Measurements from ENCODE around the gene QSOX1.

Gene QSOX1

GRCh38 chr1:180213401-180214170, 58.9 kb downstream of the QSOX1 start:
- DNase-seq (ENCODE audit: low read depth) = no peak

DNA sequence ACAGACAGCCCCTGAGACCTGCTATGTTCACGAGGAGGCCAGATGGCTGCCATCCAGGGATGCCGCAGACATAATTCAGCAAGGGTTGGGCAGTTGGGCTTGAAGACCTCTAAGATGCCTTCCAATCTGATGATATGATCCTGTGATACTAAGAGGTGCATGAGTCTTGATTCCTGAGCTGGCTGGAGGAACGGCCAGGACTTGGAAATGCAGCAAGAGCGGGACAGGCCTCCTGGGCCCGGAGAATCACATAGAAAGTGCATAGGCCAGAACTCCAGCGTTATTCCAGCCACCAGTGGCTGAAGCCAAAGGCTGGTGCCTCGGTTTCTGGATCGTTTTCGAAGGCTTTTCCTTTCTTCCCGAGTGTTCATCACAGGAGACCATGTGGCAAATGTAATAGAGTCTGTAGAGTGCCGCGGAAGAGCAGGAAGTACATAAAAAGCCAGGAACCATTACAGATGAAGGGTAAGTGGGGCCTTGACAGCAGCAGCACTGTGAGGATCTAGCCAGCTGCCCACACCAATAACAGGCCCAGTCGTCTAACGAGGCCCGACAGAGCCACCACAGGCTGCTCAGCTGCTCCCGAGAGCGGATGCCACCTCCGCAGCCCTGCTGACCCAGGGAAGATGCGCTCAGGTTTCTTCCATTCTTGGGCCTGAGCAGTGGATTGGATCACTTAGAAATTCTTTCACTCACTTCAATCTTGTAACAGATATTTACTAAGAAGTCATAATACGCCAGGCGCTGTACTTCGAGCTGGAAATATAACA, 61.4 kb downstream of the QSOX1 start:
- DNase-seq (ENCODE audit: low read depth) = no peak

GRCh38 chr1:180217006-180217405, 62.3 kb downstream of the QSOX1 start:
- no peak for DNase-seq (ENCODE audit: low read depth)

DNA sequence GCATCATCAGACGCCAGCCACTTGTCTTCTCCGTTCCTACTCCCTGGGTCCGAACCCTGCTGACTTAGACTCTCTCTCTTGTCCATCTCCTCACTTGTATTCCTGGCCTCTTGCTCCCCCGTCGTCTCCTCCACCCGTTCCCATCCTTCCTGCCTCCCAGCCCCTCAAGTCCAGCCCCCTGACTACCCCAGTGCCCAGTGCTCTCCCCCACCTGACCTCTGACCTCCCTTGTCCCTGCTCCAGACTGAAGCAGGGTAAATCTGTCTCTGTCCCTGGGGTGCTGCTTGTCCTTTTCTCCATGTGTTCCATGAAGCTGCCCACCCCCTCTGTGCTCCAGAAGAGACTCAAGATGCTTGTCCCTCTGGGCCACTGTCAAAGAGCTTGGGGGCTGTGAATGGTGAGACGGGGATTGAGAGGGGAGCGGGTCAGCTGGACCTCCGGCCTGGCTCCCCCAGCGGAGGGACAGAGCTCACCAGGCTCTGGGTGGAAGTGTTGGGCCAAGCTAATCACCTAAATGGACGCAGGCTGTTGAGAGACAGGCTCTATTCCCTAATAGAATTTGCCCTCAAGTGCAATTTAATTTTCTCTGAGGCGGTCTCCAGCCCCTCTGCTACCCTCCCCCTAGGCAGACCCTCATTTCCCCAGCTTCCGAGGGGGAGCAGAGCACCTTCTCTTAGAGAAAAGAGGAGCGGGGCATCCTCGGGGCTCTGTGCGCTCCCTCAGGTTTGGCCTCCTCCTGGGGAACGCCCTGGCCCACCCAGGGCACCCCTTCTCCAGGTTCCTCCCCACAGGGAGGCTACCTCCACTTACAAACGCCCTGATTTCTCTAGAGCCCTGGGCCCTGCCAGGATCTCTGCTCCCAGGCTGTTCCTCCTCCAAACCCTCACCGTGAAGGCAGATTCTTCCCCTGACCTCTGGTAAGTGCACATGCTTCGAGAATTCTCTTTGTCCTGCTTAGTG, 64.4 kb downstream of the QSOX1 start:
- DNase-seq (ENCODE audit: low read depth) = no peak

DNA sequence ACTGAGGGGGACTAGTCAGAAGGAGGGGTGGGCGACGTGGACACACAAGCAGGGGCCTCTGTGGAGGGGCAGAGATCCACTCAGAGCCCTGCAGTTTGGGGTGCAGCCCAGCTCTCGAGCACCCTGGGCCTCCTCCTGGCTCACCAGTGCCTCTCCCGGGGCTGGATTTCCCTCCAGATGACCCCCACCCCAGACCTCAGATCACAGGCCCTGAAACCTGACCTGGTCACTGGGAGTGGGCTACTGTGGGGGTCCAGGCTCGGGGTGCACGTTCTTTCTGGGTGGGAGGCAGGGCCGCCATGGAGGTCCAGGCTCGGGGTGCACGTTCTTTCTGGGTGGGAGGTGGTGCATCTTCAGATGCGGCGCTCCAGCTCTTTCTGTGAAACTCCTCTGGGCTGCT, 65.1 kb downstream of the QSOX1 start:
- no peak for DNase-seq (ENCODE audit: low read depth)

GRCh38 chr1:180221462-180221861, 66.8 kb downstream of the QSOX1 start:
- DNase-seq (ENCODE audit: low read depth) = no peak

GRCh38 chr1:180224902-180225301, 70.2 kb downstream of the QSOX1 start:
- no peak for DNase-seq (ENCODE audit: low read depth)

DNA sequence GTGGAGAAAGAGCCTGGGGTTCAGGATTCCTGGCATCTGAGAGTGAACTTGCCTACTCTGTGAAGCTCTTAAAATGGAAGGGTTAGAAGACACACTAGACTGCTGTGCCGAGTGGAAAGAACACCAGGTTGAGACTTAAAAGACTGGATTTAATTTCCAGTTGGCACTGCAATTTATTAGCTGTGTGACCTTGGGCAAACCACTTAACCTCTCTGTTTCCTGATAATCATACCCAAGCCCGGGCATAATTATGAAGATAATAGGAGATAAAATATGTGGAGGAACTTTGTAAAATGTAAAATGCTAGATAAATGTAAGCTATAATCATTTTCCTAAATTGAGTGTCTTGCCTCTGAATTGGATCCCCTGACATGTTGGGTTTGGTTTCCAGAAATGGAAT, 70.7 kb downstream of the QSOX1 start:
- DNase-seq (ENCODE audit: low read depth) = no peak

DNA sequence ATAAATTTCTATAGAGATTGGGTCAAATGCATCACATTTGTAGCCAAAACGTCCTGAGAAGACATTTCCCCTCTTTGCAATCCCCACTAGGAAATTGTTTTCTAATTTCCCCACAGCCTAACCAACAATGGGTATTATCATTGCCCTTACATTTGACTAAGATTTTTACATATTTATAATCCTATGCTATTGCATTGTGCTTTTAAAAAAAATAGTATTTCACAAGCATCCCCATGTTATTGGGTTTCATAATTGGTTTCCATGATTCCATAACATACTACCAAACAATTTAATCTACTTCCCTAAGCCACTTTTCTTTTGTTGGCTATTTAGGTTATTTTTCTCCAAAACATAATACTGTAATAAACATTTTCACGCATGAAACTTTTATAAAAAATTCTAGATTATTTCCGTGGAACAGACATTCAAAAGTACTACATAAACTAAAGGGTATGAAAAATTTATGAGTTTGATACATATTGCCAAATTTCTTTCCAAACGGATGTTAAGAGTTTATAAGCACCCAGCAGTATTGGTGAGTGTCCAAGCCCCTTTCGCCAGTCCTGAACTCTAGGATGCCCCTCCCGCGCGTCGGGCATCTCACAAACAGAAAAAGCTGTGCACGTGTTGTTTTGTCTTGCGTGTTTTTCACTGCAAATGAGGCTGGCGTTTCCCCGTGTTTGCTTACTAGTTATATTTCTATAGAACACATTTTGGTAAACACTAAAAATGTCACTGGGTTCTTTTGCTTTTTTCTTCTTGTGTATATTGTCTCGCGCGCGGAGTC, 73.4 kb downstream of the QSOX1 start:
- DNase-seq (ENCODE audit: low read depth) = no peak

DNA sequence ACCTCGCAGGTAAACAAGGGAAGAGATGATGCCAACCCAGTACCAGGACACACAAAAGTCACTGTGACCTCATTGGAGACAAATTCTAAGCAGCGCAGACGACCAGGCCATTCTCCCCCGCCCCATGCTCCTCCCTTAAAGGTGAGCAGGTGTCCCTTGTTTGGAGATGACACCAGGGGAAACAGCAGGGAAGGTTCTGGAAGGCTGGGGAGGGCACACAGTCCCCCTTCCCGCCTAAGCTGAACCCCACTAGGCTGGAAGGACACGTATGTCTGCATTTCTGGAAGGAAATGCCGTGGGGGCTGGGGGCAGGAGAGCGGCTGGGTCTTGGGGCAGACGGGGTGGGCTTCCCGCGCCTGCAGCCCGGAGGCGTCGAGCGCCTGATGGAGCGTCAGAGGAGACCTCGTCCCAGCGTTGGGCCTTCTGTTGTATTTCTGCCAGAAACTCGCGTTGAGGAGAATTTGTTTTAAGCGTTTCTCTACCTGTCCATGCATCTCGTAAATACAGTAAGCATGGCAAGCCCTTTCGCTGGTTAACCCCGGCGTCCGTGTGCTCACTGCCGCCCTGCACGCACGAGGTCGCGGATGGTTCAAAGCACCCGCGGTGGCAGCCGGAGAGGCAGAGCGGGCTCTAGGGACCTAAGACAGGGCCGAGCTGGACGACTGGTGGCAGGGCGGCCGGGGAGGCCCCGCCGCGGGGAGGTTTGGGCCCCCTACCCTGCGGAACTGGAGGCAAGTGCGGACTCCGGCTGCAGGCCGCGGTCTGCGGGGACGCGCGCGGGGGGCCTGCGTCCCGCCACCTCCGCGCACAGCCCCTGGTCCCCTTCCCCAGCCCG, 74.2 kb downstream of the QSOX1 start:
- no peak for DNase-seq (ENCODE audit: low read depth)

GRCh38 chr1:180229483-180230415, 75.1 kb downstream of the QSOX1 start, which contains the start of gene LHX4:
TSS of gene LHX4 (plus strand) at chr1:180230264. CDS start at chr1:180230530, 266 bp downstream.
- DNase-seq (ENCODE audit: low read depth) = no peak

GRCh38 chr1:180230416-180230790, 75.7 kb downstream of the QSOX1 start:
- DNase-seq (ENCODE audit: low read depth) = no peak

- no peak for DNase-seq (ENCODE audit: low read depth)
Observed at GRCh38 chr1:180230791-180231505, 76.3 kb downstream of the QSOX1 start.

DNA sequence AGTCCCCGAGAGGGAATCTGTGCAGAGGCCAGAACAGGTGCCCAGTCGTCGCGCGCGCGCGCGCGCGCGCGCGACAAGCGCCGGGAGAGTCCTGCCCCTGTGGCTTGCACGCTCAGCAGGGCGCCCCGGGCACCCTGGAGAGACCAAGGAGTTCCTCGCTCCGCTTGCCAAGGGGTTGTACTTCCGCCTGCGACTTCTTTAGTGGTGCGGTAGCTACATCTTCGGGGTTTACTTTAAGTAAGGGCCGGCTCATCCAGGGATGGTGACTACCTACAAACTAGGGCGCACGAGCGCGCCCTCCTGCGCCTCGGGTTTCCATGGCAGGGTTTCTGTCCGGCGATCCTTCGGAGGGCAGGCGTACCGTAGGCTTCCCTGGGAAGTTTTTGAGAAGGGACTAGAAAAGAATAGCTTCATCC, 76.8 kb downstream of the QSOX1 start:
- no peak for DNase-seq (ENCODE audit: low read depth)

GRCh38 chr1:180231936-180232335, 77.3 kb downstream of the QSOX1 start:
- no peak for DNase-seq (ENCODE audit: low read depth)

DNA sequence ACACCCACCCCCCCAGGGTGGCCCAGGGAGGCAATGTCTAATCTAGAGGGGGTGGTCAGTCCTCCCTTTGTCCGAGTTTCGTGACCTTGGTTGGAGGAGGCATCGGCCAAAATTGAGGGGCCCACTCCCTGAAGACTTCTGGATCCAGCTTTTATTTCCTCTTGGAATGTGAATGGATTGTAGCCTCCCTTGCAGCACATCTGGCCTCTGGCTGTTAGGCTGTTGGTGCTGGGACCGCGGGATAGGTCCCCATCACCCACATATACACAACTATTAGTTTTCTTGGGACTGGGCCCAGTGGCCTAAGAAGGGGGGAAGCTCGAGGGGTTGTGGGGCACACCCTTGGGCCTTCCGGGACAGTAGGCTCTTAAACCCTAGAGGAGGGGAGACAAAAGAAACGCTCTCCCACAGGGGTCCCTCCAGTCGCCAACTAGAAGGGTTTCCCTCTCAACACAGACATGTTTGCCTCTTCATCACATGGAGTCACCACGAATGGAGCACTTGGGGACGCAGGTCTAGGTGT, 77.9 kb downstream of the QSOX1 start:
- DNase-seq (ENCODE audit: low read depth) = no peak

- DNase-seq (ENCODE audit: low read depth) = no peak
Observed at GRCh38 chr1:180233191-180234011, 78.7 kb downstream of the QSOX1 start.

Measured in stimulated activated CD8-positive, alpha-beta memory T cell treated with anti-CD3 and anti-CD28 coated beads, Interleukin-12 subunit alpha, Interleukin-12 subunit beta, amount 100 ng/mL, for 4 hours (primary cell).